Measurements from ENCODE around the gene COX5B. TPM values are rescaled to one million over a fixed set of nuclear protein-coding genes. Genes with fewer than 3 reads are reported as not detected.

The COX5B gene
- total and polyA plus RNA-seq, 9 of the 15 experiments (the other 6 are each of a cell fraction or from before 2014, with no cell fraction given): 154 to 1,424 (median 487) TPM

DNA sequence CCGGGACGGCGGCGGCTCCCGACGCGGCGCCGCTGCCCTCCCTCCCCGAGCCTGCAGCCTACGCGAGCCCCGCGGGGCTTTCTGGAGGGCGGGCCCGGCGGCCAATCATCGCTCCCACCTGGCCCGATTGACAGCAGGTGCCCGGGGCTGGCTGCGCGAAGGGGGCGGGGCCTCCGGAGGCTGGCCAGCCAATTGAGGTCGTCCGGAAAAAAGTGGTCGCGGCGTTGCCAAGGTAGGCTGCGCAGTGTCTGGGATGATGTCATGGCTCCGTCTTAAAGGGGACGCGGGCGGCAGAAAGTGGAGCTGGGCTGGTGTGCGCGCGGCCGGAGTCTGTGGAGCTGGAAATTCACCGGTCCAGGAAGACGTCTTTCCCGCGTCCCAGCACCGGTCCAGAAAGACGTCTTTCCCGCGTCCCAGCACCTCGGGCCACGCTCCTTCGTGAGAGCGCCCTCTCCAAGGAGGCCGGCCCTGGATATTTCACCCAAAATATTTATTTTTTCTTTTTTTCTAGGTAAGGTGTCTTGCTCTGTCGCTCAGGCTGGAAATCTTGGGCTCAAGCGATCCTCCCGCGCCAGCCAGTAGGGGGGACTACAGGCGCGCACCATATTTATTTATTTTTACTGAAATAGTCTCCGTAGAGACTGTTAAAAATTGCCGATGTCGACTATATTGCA, 18.2 kb downstream of the COX5B start, which contains the start of gene ACTR1B:
ACTR1B (minus strand) TSS at position 83 of the 674 bp plus-strand sequence. CDS start 154 bp downstream, outside the sequence.
- Histone ChIP-seq H3K4me1 (replicated peaks in 1 of 2; ENCODE audit: control insufficient read depth in 2 of 2, insufficient read depth in 2 of 2, low read length in 2 of 2) (peaks cover 21 to 43% of the 10 kb centered on the region in 2 experiments; a peak in 4 of 5 replicates), H3K79me2 (ENCODE audit: control insufficient read depth, insufficient read depth, low read length) (peaks cover 45% of the 10 kb centered on the region), H2AFZ (ENCODE audit: low read depth, low read length) (peak within 1 kb of the TSS; percentile 99), H4K20me1 (replicated peaks; ENCODE audit: control insufficient read depth, insufficient read depth, low read length) (no peaks in the 10 kb centered on the region; the same call in 1 of the 2 replicates), H3K36me3 (ENCODE audit: control insufficient read depth, insufficient read depth, low read length) (peaks cover 29% of the 10 kb centered on the region; the same call in 2 of the 3 replicates), H3K9ac (ENCODE audit: insufficient read depth in 1 of 2, low read depth in 2 of 2, low read length in 2 of 2) (peak within 1 kb of the TSS; percentile 86 to 98), H3K27ac (ENCODE audit: extremely low read depth, low read depth, low read length) (peak within 1 kb of the TSS; percentile 98), H3K4me2 (ENCODE audit: insufficient read depth, low read length) (peak within 1 kb of the TSS; percentile 97), H3K9me1 (ENCODE audit: control insufficient read depth, insufficient read depth, low read length) (peaks cover 3% of the 10 kb centered on the region), H3K9me3 (replicated peaks; ENCODE audit: control insufficient read depth, insufficient read depth, low read depth, low read length) (no peaks in the 10 kb centered on the region), H3K4me3 (peak within 1 kb of the TSS; percentile 66), H3K27me3 (ENCODE audit: control insufficient read depth in 2 of 2, insufficient read depth in 2 of 2, low read length in 2 of 2) (no peaks in the 10 kb centered on the region)
- in situ Hi-C loops (cut with MboI) (no loop called here), intact Hi-C loops (cut with micrococcal nuclease) (loop anchor here (1.0 to 2.0 kb wide), 3 partner anchors 19 to 73 kb away; no protein-coding TSS in a partner anchor)
- WGBS (ENCODE audit: insufficient coverage, low coverage, missing lambda C conversion rate): under 1% methylated on average over 36 of the region's 60 CpGs
- DNase-seq (ENCODE audit: extremely low read depth in 1 of 4, low spot score in 3 of 4): peak; percentile 94 to 99 (median 96)
- no TSS peak for BruUV-seq (replicated peaks)
- ChIA-PET CTCF (ENCODE audit: low intra/inter-chr PET ratio) (interaction anchor here (1.1 to 2.4 kb wide), 4 partner anchors 33 to 74 kb away, joined by 3 to 15 read pairs (median 4); no protein-coding TSS in a partner anchor), POLR2A (interaction anchor here (0.6 to 4.9 kb wide), 11 partner anchors 9 to 164 kb away, joined by 3 to 135 read pairs (median 6); partner anchors contain the start of genes ANKRD36B and COX5B)
- peak; percentile 90 for FAIRE-seq
- ATAC-seq: peak; percentile 93
- TF ChIP-seq, protein P1, sequence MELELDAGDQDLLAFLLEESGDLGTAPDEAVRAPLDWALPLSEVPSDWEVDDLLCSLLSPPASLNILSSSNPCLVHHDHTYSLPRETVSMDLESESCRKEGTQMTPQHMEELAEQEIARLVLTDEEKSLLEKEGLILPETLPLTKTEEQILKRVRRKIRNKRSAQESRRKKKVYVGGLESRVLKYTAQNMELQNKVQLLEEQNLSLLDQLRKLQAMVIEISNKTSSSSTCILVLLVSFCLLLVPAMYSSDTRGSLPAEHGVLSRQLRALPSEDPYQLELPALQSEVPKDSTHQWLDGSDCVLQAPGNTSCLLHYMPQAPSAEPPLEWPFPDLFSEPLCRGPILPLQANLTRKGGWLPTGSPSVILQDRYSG (tag; conservative IDR thresholded peaks at IDR 0.05; ENCODE audit: low read depth): 0 out of 2 replicates have a peak, but pooled peaks have one; percentile 10
- TF ChIP-seq ZBED1 (IDR thresholded peaks at IDR 0.05) (no peak), KDM4B (IDR thresholded peaks at IDR 0.05; ENCODE audit: borderline replicate concordance in 2 of 2, low read depth in 1 of 2) (no peak), GATAD2B (IDR thresholded peaks at IDR 0.05; ENCODE audit: borderline replicate concordance) (no peak), JUND (IDR thresholded peaks at IDR 0.05; ENCODE audit: borderline replicate concordance, low read depth, low read length) (peak; percentile 99), JUND (tag; IDR thresholded peaks at IDR 0.05; ENCODE audit: borderline replicate concordance, low read depth, low read length) (peak; percentile 97; the same call in 1 of the 3 replicates), POLR2H (tag; IDR thresholded peaks at IDR 0.05; ENCODE audit: low read depth) (peak; percentile 79), POLR2B (IDR thresholded peaks at IDR 0.05; ENCODE audit: low read depth, partially characterized antibody) (peak; percentile 73), ZBTB7A (IDR thresholded peaks at IDR 0.05; ENCODE audit: borderline replicate concordance, control insufficient read depth, low read depth, low read length) (no peak)
- TF ChIP-seq, protein P2, sequence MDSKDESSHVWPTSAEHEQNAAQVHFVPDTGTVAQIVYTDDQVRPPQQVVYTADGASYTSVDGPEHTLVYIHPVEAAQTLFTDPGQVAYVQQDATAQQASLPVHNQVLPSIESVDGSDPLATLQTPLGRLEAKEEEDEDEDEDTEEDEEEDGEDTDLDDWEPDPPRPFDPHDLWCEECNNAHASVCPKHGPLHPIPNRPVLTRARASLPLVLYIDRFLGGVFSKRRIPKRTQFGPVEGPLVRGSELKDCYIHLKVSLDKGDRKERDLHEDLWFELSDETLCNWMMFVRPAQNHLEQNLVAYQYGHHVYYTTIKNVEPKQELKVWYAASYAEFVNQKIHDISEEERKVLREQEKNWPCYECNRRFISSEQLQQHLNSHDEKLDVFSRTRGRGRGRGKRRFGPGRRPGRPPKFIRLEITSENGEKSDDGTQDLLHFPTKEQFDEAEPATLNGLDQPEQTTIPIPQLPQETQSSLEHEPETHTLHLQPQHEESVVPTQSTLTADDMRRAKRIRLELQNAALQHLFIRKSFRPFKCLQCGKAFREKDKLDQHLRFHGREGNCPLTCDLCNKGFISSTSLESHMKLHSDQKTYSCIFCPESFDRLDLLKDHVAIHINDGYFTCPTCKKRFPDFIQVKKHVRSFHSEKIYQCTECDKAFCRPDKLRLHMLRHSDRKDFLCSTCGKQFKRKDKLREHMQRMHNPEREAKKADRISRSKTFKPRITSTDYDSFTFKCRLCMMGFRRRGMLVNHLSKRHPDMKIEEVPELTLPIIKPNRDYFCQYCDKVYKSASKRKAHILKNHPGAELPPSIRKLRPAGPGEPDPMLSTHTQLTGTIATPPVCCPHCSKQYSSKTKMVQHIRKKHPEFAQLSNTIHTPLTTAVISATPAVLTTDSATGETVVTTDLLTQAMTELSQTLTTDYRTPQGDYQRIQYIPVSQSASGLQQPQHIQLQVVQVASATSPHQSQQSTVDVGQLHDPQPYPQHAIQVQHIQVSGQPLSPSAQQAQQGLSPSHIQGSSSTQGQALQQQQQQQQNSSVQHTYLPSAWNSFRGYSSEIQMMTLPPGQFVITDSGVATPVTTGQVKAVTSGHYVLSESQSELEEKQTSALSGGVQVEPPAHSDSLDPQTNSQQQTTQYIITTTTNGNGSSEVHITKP (IDR thresholded peaks at IDR 0.05; ENCODE audit: partially characterized antibody): peak; percentile 81
- TF ChIP-seq, protein P3, sequence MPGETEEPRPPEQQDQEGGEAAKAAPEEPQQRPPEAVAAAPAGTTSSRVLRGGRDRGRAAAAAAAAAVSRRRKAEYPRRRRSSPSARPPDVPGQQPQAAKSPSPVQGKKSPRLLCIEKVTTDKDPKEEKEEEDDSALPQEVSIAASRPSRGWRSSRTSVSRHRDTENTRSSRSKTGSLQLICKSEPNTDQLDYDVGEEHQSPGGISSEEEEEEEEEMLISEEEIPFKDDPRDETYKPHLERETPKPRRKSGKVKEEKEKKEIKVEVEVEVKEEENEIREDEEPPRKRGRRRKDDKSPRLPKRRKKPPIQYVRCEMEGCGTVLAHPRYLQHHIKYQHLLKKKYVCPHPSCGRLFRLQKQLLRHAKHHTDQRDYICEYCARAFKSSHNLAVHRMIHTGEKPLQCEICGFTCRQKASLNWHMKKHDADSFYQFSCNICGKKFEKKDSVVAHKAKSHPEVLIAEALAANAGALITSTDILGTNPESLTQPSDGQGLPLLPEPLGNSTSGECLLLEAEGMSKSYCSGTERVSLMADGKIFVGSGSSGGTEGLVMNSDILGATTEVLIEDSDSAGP (CRISPR knock-in tag; IDR thresholded peaks at IDR 0.05): peak; percentile 99
- TF ChIP-seq, protein P4, sequence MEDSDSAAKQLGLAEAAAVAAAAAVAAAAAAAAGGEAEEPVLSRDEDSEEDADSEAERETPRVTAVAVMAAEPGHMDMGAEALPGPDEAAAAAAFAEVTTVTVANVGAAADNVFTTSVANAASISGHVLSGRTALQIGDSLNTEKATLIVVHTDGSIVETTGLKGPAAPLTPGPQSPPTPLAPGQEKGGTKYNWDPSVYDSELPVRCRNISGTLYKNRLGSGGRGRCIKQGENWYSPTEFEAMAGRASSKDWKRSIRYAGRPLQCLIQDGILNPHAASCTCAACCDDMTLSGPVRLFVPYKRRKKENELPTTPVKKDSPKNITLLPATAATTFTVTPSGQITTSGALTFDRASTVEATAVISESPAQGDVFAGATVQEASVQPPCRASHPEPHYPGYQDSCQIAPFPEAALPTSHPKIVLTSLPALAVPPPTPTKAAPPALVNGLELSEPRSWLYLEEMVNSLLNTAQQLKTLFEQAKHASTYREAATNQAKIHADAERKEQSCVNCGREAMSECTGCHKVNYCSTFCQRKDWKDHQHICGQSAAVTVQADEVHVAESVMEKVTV (CRISPR knock-in tag; IDR thresholded peaks at IDR 0.05): peak; percentile 53

All from K562 (cell line).